ENCODE measurements around the gene SPEN.
A peak's percentile ranks its signal among the peaks of the same experiment; 100 is the strongest.
"Not testable (repeated sequence)": the region's sequence is repeated elsewhere in the genome, so short reads cannot be mapped to it uniquely, and the experiment has no call there.

Gene SPEN

GRCh38 chr1:15858069-15858670, 10.7 kb downstream of the SPEN start:
- DNase-seq (ENCODE audit: low spot score) = no peak

DNA sequence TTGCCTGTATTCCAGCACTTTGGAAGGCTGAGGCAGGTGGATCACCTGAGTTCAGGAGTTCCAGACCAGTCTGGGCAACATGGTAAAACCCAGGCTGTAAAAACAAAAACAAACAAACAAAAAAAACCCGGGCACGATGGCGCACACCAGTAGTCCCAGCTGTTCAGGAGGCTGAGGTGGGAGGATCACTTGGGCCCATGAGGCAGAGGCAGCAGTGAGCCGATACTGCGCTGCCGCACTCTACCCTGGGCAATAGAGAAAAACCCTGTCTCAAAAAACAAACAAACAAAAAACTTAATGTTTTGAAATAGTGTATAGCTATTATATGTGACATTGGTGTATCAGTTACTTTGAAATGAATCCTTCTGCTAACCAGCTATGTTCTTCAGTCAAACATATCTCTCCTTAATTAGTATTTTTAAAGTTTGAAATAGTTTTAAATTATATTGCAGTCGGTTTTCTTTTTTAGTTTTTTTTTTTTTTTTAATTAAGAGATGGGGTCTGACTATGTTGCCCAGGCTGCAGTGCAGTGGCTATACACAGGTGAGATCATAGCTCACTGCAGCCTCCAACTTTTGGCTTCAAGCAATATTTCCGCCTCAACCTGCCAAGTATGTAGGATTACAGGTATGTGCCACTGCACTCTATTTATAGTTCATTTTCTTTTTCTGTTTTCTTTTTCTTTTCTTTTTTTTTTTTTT, 11.3 kb downstream of the SPEN start:
- DNase-seq (ENCODE audit: low spot score) = no peak

- DNase-seq (ENCODE audit: low spot score) = no peak
Measured at GRCh38 chr1:15863156-15863901, 15.8 kb downstream of the SPEN start.

DNA sequence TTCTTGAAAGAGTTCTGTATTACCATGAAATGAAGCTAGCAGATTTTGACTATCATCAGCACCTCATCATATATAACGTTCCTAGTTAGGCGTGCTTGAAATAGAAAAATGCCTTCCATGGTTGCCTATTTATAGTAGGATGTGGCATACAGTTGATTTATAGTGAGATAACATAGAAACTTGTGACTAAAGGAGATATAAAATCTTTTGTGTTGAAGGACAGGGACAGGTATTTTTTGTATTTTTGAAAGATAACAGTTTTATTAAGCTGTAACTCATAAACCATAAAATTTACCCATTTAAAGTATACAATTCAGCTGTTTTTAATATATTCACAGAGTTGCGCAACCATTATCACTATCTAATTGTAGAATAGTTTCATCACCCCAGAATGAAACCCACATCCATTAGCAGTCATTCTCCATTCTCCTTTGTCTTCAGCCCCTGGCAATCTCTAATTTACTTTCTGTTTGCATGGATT, 19.3 kb downstream of the SPEN start:
- no peak for DNase-seq (ENCODE audit: low spot score)

DNA sequence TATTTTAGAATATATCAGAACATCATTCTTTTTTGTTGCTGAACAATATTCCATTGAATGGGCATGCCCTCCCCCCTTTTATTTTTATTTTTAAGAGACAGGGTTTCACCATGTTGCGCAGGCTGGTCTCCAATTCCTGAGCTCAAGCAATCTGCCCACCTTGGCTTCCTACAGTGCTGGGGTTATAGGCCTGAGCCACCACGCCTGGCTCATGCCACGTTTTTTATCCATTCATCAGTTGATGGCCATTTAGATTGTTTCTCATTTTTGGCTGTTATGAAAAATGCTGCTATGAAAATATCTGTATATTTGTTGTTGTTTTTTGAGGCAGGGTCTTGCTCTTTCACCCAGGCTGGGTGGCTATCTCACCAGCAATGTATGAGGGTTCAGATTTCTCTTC, 19.8 kb downstream of the SPEN start:
- no peak for DNase-seq (ENCODE audit: low spot score)

GRCh38 chr1:15869413-15869812, 21.9 kb downstream of the SPEN start:
- no peak for DNase-seq (ENCODE audit: low spot score)

- DNase-seq (ENCODE audit: low spot score) = no peak
Measured at GRCh38 chr1:15870421-15870820, 22.9 kb downstream of the SPEN start.

DNA sequence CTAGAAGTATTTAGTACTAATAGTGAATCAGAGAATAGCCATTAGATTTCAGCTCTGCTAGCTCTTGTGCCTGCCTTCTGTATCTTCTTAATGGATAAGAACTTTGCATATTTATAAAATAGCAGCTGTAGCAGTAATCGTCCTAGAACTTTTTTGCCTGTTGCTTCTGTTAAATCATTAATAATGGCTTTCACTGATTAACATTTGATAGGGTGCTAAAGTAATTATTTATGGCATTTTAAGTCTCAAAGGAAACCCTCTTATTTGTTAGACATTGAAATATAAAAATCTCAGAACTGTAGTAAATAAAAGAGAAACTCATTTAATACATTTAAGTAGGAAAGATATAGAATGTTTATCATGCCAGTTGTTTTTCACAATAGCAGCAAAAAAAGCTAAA, 27.0 kb downstream of the SPEN start:
- no peak for DNase-seq (ENCODE audit: low spot score)

DNA sequence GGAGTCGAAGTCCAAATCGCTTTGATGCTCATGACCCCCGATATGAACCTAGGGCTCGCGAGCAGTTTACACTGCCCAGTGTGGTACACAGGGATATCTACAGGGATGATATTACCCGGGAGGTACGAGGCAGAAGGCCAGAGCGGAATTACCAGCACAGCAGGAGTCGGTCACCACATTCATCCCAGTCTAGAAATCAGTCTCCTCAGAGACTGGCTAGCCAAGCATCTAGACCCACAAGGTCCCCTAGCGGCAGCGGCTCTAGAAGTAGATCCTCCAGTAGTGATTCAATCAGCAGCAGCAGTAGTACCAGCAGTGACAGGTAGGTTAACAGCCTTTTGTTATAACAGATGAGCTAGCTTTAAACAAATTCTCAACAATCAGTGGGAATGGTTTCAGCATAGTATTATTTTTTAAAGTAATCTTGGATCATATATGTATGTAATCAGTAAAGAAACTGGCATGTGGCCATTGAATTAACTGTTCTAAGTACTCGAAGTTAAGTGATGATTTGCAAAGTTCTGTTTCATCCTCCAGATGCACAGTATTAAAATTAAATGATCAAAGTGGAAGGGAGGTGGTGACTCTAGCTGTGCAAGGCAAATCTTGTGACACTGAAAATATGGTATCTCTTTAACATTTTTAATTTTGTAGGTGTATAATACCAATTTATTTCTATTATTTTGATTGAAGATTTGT, 29.0 kb downstream of the SPEN start:
- no peak for DNase-seq (ENCODE audit: low spot score)

- no peak for DNase-seq (ENCODE audit: low spot score)
Measured at GRCh38 chr1:15881961-15882360, 34.5 kb downstream of the SPEN start.

GRCh38 chr1:15882665-15883064, 35.2 kb downstream of the SPEN start:
- DNase-seq (ENCODE audit: low spot score) = no peak

- DNase-seq (ENCODE audit: low spot score) = peak; percentile 22
Measured at GRCh38 chr1:15883326-15883725, 35.8 kb downstream of the SPEN start.

GRCh38 chr1:15884477-15884876, 37.0 kb downstream of the SPEN start:
- DNase-seq (ENCODE audit: low spot score) = no peak

DNA sequence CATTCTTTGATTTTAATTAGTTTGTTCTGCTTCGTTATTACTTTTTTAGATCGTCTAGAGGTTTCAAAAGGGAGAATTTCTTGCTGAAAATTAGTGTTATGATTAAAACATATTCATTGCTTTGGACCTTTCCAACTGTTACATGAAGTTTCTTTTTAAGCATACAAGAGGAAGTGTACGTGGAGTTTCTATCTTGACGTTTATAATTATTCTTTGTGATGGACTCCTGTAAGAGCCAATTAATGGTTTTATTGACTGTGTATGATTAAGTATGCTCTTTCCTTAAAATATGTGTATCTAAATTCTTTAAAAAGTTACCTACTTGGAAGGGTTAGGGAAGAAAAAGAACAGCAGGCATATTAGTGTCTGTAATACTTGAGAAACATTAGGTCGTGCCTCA, 37.8 kb downstream of the SPEN start:
- no peak for DNase-seq (ENCODE audit: low spot score)

GRCh38 chr1:15885701-15886610, 38.4 kb downstream of the SPEN start:
- DNase-seq (ENCODE audit: low spot score) = peak; percentile 96

DNA sequence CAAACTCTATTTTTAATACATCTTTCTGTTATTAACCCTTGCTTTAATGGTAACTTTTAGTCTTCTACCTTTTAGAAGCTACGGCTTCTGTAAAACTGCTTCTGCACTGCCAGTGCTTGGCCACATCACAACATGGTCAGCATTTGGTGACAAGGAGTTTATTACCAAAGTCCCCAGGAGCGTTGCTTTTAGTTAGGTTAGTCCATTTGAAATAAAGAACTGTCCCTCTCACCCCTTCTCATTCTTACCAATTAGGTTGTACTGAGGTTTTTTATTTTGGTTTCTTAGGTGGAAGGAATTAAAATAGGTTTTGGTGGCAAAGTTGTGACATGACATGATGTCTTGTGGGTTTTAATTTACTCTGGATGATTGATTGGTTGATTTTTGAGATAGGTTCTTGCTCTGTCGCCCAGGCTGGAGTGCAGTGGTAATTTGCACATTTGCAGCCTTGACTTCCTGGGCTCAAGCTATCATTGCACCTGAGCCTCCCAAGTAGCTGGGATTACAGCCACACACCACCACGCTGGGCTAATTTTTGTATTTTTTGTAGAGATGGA, 39.2 kb downstream of the SPEN start:
- DNase-seq (ENCODE audit: low spot score) = no peak

- DNase-seq (ENCODE audit: low spot score) = peak; percentile 89
Measured at GRCh38 chr1:15892857-15893599, 45.5 kb downstream of the SPEN start.

GRCh38 chr1:15895233-15895632, 47.7 kb downstream of the SPEN start:
- DNase-seq (ENCODE audit: low spot score) = no peak

DNA sequence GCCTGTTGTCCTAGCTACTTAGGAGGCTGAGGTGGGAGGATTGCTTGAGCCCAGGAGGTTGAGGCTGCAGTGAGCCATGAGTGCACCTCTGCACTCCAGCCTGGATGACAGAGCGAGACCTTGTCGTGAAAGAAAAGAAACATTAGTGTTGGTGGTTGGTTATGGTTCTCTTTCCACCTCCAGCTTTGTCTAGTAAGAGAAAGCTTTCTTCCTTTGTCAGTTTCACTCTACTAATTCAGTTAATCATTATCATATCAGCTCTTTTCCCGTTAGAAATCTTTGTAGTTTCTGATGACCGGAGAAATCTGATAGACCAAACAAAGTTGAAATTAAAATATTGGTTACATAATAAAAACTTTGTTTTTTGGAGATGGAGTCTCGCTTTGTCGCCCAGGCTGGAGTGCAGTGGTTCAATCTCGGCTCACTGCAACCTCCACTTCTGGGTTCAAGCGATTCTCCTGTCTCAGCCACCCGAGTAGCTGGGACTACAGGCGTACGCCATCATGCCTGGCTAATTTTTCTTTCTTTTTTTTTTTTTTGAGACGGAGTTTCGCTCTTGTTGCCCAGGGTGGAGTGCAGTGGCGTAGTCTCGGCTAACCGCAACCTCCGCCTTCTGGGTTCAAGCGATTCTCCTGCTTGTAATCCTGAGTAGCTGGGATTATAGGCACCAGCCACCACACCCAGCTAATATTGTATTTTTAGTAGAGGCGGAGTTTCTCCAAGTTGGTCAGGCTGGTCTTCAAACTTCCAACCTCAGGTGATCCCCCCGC, 49.5 kb downstream of the SPEN start:
- not testable (repeated sequence) for DNase-seq (ENCODE audit: low spot score)

- DNase-seq (ENCODE audit: low spot score) = no peak
Measured at GRCh38 chr1:15899266-15899665, 51.8 kb downstream of the SPEN start.

All from hematopoietic multipotent progenitor cell treated with erythropoietin and hydrocortisone succinate and interleukin-3 and kit ligand, for 17 days (in vitro differentiated cells).